Measurements from ENCODE around the gene BCAN.
"Not testable (repeated sequence)": the region's sequence is repeated elsewhere in the genome, so short reads cannot be mapped to it uniquely, and the experiment has no call there.

The BCAN gene

GRCh38 chr1:156602557-156602993 is 39.3 kb upstream of the BCAN start:
- Mint-ChIP-seq H3K27me3 (no peaks in the 10 kb centered on the region), H3K27ac (peak overlapping the region in 1 of 2 donors; percentile 57), H3K4me3 (peak overlapping the region; percentile 55 to 64), H3K4me1 (peaks cover 48% of the 10 kb centered on the region), H3K9me3 (no peaks in the 10 kb centered on the region)
- DNase-seq: no peak
- no peak for ATAC-seq

DNA sequence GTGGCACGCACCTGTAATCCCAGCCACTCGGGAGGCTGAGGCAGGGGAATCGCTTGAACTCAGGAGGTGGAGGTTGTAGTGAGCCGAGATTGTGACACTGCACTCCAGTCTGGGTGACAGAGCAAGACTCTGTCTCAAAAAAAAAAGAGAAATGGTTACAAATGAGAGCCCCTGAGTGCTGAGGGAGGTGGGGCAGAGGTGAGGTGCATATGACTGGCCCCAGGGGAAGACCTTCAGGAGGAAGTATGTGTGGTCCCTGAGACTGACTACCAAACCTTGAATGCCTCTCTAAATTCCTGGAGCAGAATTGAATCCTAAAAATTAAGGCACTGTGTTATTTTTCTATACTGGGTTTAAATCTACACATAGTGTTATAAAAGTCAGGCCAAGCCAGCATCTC is 34.6 kb upstream of the BCAN start:
- H3K4me3 Mint-ChIP-seq, ATAC-seq, H3K27ac Mint-ChIP-seq, DNase-seq, H3K9me3 Mint-ChIP-seq: not testable (repeated sequence)
- peaks cover 29% of the 10 kb centered on the region for H3K4me1 Mint-ChIP-seq
- H3K27me3 Mint-ChIP-seq: peaks cover 11% of the 10 kb centered on the region

- peak; percentile 97 for ATAC-seq
- no peaks in the 10 kb centered on the region for H3K9me3 Mint-ChIP-seq
- no peak overlapping the region for H3K27ac Mint-ChIP-seq
- peak; percentile 64 to 73 for DNase-seq
- H3K4me1 Mint-ChIP-seq: peaks cover 21% of the 10 kb centered on the region
- peak overlapping the region in 1 of 2 donors; percentile 41 for H3K4me3 Mint-ChIP-seq
- peaks cover 19% of the 10 kb centered on the region for H3K27me3 Mint-ChIP-seq
Observed at GRCh38 chr1:156608036-156608674, 33.8 kb upstream of the BCAN start.

GRCh38 chr1:156608981-156609380 is 32.9 kb upstream of the BCAN start:
- peak; percentile 90 for ATAC-seq
- DNase-seq: peak; percentile 62 to 66
- Mint-ChIP-seq H3K9me3 (no peaks in the 10 kb centered on the region), H3K4me1 (peaks cover 20% of the 10 kb centered on the region), H3K4me3 (peak overlapping the region in 1 of 2 donors; percentile 21), H3K27ac (no peak overlapping the region), H3K27me3 (peaks cover 20% of the 10 kb centered on the region)

- ATAC-seq, H3K4me3 Mint-ChIP-seq, H3K9me3 Mint-ChIP-seq, H3K27ac Mint-ChIP-seq, DNase-seq: not testable (repeated sequence)
- peaks cover 20% of the 10 kb centered on the region for H3K4me1 Mint-ChIP-seq
- H3K27me3 Mint-ChIP-seq: peaks cover 20% of the 10 kb centered on the region
Observed at GRCh38 chr1:156610072-156610471, 31.8 kb upstream of the BCAN start.

DNA sequence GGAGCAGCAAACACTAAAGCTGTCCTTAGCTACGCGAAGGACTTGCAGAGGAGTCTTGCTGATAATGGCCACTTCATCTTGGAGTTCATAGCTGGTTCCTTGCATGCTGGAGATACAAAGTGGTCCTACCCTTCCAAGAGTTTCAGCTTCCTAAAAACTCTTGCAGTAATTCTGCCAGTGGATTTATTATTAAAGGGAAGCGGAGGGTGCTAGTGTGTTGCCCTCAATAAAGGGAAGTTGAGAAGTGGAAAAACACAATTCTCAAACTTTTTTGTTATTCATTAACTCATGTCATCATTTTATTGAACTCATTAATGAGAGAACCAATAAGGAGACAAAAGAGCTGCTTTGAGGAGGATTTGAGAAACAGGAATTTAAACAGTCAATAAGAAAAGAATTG is 29.3 kb upstream of the BCAN start:
- Mint-ChIP-seq H3K27me3 (peaks cover 29% of the 10 kb centered on the region), H3K9me3 (no peaks in the 10 kb centered on the region)
- ATAC-seq: no peak

DNA sequence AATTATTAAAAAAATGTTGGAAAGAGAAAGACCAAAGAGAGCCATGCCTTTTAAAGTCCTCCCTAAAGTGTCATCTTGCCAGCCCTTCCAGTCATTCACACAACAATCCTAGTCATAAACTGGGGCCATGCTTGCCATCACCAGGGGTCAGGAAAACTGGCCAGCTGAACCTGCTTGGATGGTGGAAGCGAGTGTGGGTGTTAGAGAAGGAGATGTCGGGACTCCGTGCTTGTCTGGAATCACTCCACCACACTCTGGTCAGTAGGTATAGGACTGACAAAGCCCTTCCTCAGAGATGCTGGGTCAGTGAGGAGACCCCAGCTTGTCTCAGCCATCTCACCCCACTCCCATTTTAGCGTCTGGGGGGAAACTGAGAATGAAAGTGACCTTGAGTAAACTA is 26.0 kb upstream of the BCAN start:
- H3K4me1 Mint-ChIP-seq: peaks cover 11% of the 10 kb centered on the region
- H3K27me3 Mint-ChIP-seq: peaks cover 44% of the 10 kb centered on the region
- ATAC-seq (no peak), DNase-seq (no peak)
- H3K27ac Mint-ChIP-seq: no peak overlapping the region
- H3K4me3 Mint-ChIP-seq: no peak overlapping the region
- H3K9me3 Mint-ChIP-seq: no peaks in the 10 kb centered on the region

More for the DNA sequence above, 29.3 kb upstream of the BCAN start:
- DNase-seq: no peak
- Mint-ChIP-seq H3K4me1 (peaks cover 15% of the 10 kb centered on the region), H3K4me3 (no peak overlapping the region), H3K27ac (no peak overlapping the region)

DNA sequence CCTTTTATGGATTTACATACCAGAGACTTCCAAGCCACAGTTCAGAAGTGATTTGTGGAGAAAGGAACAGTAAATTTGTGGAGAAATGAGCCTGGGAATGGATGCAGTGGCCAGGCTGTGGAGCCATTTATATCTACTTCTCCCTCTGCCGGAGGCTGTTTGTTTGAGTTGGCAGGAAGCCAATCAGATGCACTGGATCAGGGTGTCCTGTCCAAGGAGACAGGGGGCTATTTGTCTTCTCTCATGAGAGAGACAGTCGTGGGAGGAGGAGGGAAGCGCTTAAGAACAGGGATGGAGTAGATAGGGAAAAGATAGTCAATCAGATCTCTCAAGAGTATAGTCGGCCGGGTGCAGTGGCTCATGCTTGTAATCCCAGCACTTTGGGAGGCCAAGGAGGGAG is 25.5 kb upstream of the BCAN start:
- ATAC-seq: no peak
- Mint-ChIP-seq H3K27ac (no peak overlapping the region), H3K4me1 (peaks cover 11% of the 10 kb centered on the region), H3K27me3 (peaks cover 49% of the 10 kb centered on the region), H3K9me3 (no peaks in the 10 kb centered on the region), H3K4me3 (no peak overlapping the region)
- DNase-seq: no peak

GRCh38 chr1:156618853-156619581 is 22.9 kb upstream of the BCAN start, which contains the start of gene HAPLN2:
TSS of gene HAPLN2 (plus strand) at chr1:156619415. CDS start at chr1:156623491, 4,076 bp downstream.
- no peak for DNase-seq
- ATAC-seq: no peak
- peaks cover 63% of the 10 kb centered on the region for H3K27me3 Mint-ChIP-seq
- H3K9me3 Mint-ChIP-seq: no peaks in the 10 kb centered on the region
- no peak within 1 kb of the TSS for H3K4me3 Mint-ChIP-seq
- no peak within 1 kb of the TSS for H3K27ac Mint-ChIP-seq
- H3K4me1 Mint-ChIP-seq: peaks cover 12% of the 10 kb centered on the region

DNA sequence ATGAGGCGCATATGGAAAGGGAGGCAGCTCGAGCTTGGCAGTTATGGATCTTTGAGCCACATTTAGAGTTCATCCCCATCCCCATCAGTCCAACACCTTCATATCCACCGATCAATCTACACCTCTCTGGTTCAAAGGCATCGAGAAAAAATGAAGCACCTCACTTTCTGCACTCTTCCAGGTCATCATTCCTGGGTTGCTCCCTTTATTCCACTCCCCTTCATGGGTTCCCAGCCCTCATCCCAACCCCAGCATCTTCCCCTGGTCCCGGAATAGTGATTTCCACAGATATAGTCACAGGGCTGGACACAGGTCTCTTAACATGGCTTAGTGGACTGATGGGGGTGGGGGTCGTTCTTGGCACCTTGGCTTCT is 22.3 kb upstream of the BCAN start:
- Mint-ChIP-seq H3K27ac (no peak overlapping the region), H3K4me1 (peaks cover 17% of the 10 kb centered on the region), H3K4me3 (no peak overlapping the region), H3K9me3 (no peaks in the 10 kb centered on the region), H3K27me3 (peaks cover 69% of the 10 kb centered on the region)
- DNase-seq: no peak
- ATAC-seq: no peak

GRCh38 chr1:156622581-156623297 is 19.2 kb upstream of the BCAN start:
- H3K4me1 Mint-ChIP-seq: peaks cover 29% of the 10 kb centered on the region
- no peak for DNase-seq
- H3K4me3 Mint-ChIP-seq: no peak overlapping the region
- H3K27me3 Mint-ChIP-seq: peaks cover 82% of the 10 kb centered on the region
- no peak for ATAC-seq
- H3K9me3 Mint-ChIP-seq: no peaks in the 10 kb centered on the region
- H3K27ac Mint-ChIP-seq: no peak overlapping the region

GRCh38 chr1:156623946-156624813 is 17.7 kb upstream of the BCAN start:
- DNase-seq (peak in 1 of 2 donors; percentile 51), ATAC-seq (peak; percentile 75)
- Mint-ChIP-seq H3K27ac (peak overlapping the region in 1 of 2 donors; percentile 72), H3K27me3 (peaks cover 80% of the 10 kb centered on the region), H3K9me3 (no peaks in the 10 kb centered on the region), H3K4me1 (peaks cover 25% of the 10 kb centered on the region), H3K4me3 (peak overlapping the region; percentile 58 to 78)

DNA sequence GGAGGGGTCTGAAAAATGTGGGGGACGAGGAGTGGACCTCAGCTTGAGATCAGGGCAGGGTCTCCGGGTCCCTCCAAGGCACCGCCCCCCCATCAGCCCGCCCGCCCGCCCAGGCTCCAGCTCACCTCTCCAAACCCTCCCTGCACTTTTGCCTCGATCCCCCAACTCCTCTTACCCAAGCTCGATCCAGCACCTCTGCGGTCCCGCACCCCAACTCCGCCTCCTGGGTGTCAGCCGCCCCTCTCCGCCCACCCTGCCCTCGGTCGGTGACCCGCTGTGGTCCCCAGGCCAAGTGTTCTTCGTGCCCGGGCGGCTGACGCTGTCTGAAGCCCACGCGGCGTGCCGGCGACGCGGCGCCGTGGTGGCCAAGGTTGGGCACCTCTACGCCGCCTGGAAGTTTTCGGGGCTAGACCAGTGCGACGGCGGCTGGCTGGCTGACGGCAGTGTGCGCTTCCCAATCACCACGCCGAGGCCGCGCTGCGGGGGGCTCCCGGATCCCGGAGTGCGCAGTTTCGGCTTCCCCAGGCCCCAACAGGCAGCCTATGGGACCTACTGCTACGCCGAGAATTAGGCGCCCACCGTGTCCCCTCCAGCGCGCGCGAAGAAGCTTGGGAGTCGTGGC is 17.0 kb upstream of the BCAN start:
- DNase-seq (no peak), ATAC-seq (peak; percentile 18)
- Mint-ChIP-seq H3K27me3 (peaks cover 79% of the 10 kb centered on the region), H3K9me3 (no peaks in the 10 kb centered on the region), H3K4me1 (peaks cover 18% of the 10 kb centered on the region), H3K4me3 (peak overlapping the region; percentile 58 to 78), H3K27ac (no peak overlapping the region)

DNA sequence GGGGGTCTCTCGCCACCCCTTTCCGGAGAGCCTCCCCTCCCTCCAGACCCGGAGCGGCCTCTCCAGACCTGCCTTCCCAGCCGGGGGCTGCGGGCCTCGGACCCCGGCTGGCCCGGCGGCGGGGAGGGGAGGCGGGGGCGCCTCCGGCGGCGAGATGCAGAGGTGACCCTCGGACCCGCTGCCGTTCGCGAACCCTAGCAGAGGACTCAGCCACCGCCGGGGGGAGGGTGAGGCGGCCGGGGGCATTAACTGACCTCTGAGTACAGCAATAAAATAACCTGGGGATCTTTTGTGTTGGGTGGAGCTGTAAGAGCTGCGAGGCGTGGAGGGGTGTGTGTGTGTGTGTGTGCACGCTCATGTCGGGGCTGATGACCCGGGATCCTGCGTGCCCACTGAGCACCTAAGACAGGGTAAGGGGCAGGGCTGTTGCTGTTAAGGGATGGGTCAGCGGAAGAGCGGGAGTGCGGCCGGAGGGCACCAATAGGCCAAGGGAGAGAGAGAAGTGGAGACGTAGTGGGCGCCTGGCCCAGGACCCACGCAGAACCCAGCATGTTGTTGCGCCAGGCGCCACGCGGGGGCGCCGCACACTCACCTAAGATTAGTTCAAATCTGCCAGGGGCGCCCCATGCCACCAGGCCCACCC is 16.4 kb upstream of the BCAN start:
- Mint-ChIP-seq H3K4me1 (peaks cover 18% of the 10 kb centered on the region), H3K27me3 (peaks cover 79% of the 10 kb centered on the region), H3K4me3 (peak overlapping the region; percentile 55 to 72), H3K27ac (no peak overlapping the region), H3K9me3 (no peaks in the 10 kb centered on the region)
- peak; percentile 69 for ATAC-seq
- DNase-seq: peak; percentile 50 to 60
